IMR-90 (cell line): ENCODE results near the gene KCP. TPM values are rescaled to one million over a fixed set of nuclear protein-coding genes. Genes with fewer than 3 reads are reported as not detected.

Experiments
- ATAC-seq: fragments of 200-7000 bp; cut with Tn5 transposase; 2 replicates; pipeline ENCODE4 v1.9.1; 2020; ENCODE audit warnings: low read depth, mild to moderate bottlenecking, moderate library complexity
- BruUV-seq: library from RNA; stranded (reverse); fragments of 400-500 nt; replicated peaks from 2 replicates; lab custom pipeline; 2021; lab: Mats Ljungman, UMichigan
- CTCF ChIA-PET: fragments of 300-600 bp; formaldehyde crosslinking; extraction: SDS; loops from one replicate; lab custom pipeline; 2021; ENCODE audit warnings: antibody characterized with exemption; lab: Yijun Ruan, JAX
- POLR2A ChIA-PET: fragments of 300-600 bp; sonication (Branson Sonifier 250); formaldehyde crosslinking; loops from one replicate; lab custom pipeline; 2022; ENCODE audit warnings: antibody characterized with exemption; ENCODE audit not compliant: unreplicated experiment; lab: Charles Lee
- DNase-seq: peaks from one replicate; pipeline ENCODE4 v3.0.0; 2013
- H2AFZ ChIP-seq: replicated peaks from 2 replicates; pipeline ENCODE3; 2013; ENCODE audit warnings: low read length, mild to moderate bottlenecking; ENCODE audit not compliant: poor library complexity
- H2AK5ac ChIP-seq: 2 replicates; pipeline ENCODE4 v1.6.1; 2013; ENCODE audit warnings: low read depth, low read length, inconsistent platforms
- H2AK9ac ChIP-seq: replicated peaks from 2 replicates; pipeline ENCODE3; 2013; ENCODE audit warnings: mild to moderate bottlenecking, low read depth, low read length, moderate library complexity; ENCODE audit not compliant: poor library complexity
- H2BK120ac ChIP-seq: 2 replicates; pipeline ENCODE4 v1.6.1; 2013; ENCODE audit warnings: low read depth, low read length, inconsistent platforms
- H2BK15ac ChIP-seq: 3 replicates; pipeline ENCODE4 v1.6.1; 2013; ENCODE audit warnings: low read depth, low read length, inconsistent platforms
- H2BK20ac ChIP-seq: 2 replicates; pipeline ENCODE4 v1.6.1; 2013; ENCODE audit warnings: low read depth, mild to moderate bottlenecking, inconsistent platforms, low read length, moderate library complexity
- H2BK5ac ChIP-seq: 2 replicates; pipeline ENCODE4 v1.6.1; 2013; ENCODE audit warnings: mild to moderate bottlenecking, low read depth, low read length, inconsistent platforms; ENCODE audit not compliant: poor library complexity, severe bottlenecking
- H3K14ac ChIP-seq: replicated peaks from 2 replicates; pipeline ENCODE4 v1.6.1; 2013; ENCODE audit warnings: low read depth, low read length, inconsistent platforms
- H3K18ac ChIP-seq: 2 replicates; pipeline ENCODE4 v1.6.1; 2013; ENCODE audit warnings: low read depth, low read length, control low read depth
- H3K23ac ChIP-seq: 2 replicates; pipeline ENCODE4 v1.6.1; 2013; ENCODE audit warnings: low read depth, low read length, inconsistent platforms
- H3K27ac ChIP-seq: 2 replicates; pipeline ENCODE4 v1.5.1; 2013; ENCODE audit warnings: mild to moderate bottlenecking, control low read depth, low read length; ENCODE audit not compliant: insufficient read depth
- H3K27me3 ChIP-seq: 2 replicates; pipeline ENCODE4 v1.6.1; 2013; ENCODE audit warnings: low read length; ENCODE audit not compliant: control insufficient read depth, insufficient read depth
- H3K36me3 ChIP-seq: 2 replicates; pipeline ENCODE4 v1.6.1; 2013; ENCODE audit warnings: low read length, mixed read lengths; ENCODE audit not compliant: control insufficient read depth, insufficient read depth
- H3K4ac ChIP-seq: 2 replicates; pipeline ENCODE4 v1.6.1; 2013; ENCODE audit warnings: low read depth, low read length, inconsistent platforms
- H3K4me1 ChIP-seq: 2 replicates; pipeline ENCODE4 v1.6.1; 2013; ENCODE audit warnings: low read length, mixed read lengths; ENCODE audit not compliant: control insufficient read depth, insufficient read depth
- H3K4me2 ChIP-seq: 2 replicates; pipeline ENCODE4 v1.6.1; 2013; ENCODE audit warnings: low read depth, mild to moderate bottlenecking, control low read depth, low read length, moderate library complexity
- H3K4me3 ChIP-seq: 2 replicates; pipeline ENCODE4 v1.5.1; 2013; ENCODE audit warnings: low read depth, mild to moderate bottlenecking, control low read depth, low read length, moderate library complexity; ENCODE audit not compliant: insufficient read depth
- H3K56ac ChIP-seq: 2 replicates; pipeline ENCODE4 v1.6.1; 2013; ENCODE audit warnings: low read length, inconsistent platforms; ENCODE audit not compliant: insufficient read depth; ENCODE audit errors: extremely low read depth
- H3K79me1 ChIP-seq, 2 experiments: 2 replicates each; pipeline ENCODE4 v1.6.1; 2013; ENCODE audit warnings: low read length in 2 of 2, inconsistent platforms in 1 of 2, low read depth in 1 of 2
- H3K9ac ChIP-seq: 2 replicates; pipeline ENCODE4 v1.6.1; 2013; ENCODE audit warnings: low read depth, low read length, control low read depth
- H3K9me1 ChIP-seq: 2 replicates; pipeline ENCODE4 v1.6.1; 2013; ENCODE audit warnings: low read length, inconsistent platforms; ENCODE audit not compliant: insufficient read depth
- H3K9me3 ChIP-seq: 2 replicates; pipeline ENCODE4 v1.6.1; 2013; ENCODE audit warnings: low read length; ENCODE audit not compliant: control insufficient read depth, insufficient read depth
- H4K20me1 ChIP-seq: 2 replicates; pipeline ENCODE4 v1.6.1; 2013; ENCODE audit warnings: low read length, inconsistent platforms; ENCODE audit not compliant: insufficient read depth
- H4K5ac ChIP-seq: 2 replicates; pipeline ENCODE4 v1.6.1; 2013; ENCODE audit warnings: mild to moderate bottlenecking, low read depth, low read length, control low read depth
- H4K8ac ChIP-seq, 2 experiments: 2 replicates each; pipeline ENCODE4 v1.6.1; 2013; ENCODE audit warnings: low read depth in 2 of 2, low read length in 2 of 2, control low read depth in 1 of 2, inconsistent platforms in 1 of 2
- H4K91ac ChIP-seq: 2 replicates; pipeline ENCODE4 v1.6.1; 2013; ENCODE audit warnings: low read depth, low read length, inconsistent platforms; ENCODE audit not compliant: insufficient read depth
- CTCF ChIP-seq: conservative IDR thresholded peaks from 2 replicates; pipeline ENCODE4 v1.5.1; 2012; ENCODE audit warnings: mild to moderate bottlenecking, low read depth, low read length, improper control_type of control experiment
- MAFK ChIP-seq: IDR thresholded peaks from 2 replicates; pipeline ENCODE4 v1.6.1; 2012; ENCODE audit warnings: low read depth, low read length, improper control_type of control experiment
- MAZ ChIP-seq: IDR thresholded peaks from 2 replicates; pipeline ENCODE4 v1.6.1; 2012; ENCODE audit warnings: low read depth, mild to moderate bottlenecking, low read length, improper control_type of control experiment, moderate library complexity, borderline replicate concordance
- RAD21 ChIP-seq: IDR thresholded peaks from 2 replicates; pipeline ENCODE4 v1.6.1; 2012; ENCODE audit warnings: low read length, improper control_type of control experiment
- SMC3 ChIP-seq: fragments of 150-350 bp; IDR thresholded peaks from 2 replicates; pipeline ENCODE4 v1.6.1; 2016; ENCODE audit warnings: low read depth, mild to moderate bottlenecking, antibody characterized with exemption, low read length, moderate library complexity
- WGBS, 2 experiments: methylation state at CpG; one replicate each; pipeline versions ENCODE4 v1.1.5 to v1.1.7; 2013; ENCODE audit warnings: missing lambda C conversion rate in 2 of 2; ENCODE audit not compliant: insufficient read length in 1 of 2; ENCODE audit errors: extremely low coverage in 2 of 2; 5-methylcytosine and 5-hydroxymethylcytosine counted together
- dilution Hi-C: fragments of 300-500 bp; cut with HindIII; formaldehyde crosslinking; loops from one replicate; pipeline ENCODE4 v1.14.3; 2018; ENCODE audit warnings: low sequenced_read_pairs; ENCODE audit not compliant: unreplicated experiment
- in situ Hi-C: fragments of 300-500 bp; cut with MboI; formaldehyde crosslinking; loops from 3 replicates; pipeline ENCODE4 v1.14.3; 2019; ENCODE audit warnings: low sequenced_read_pairs, inconsistent platforms, mixed read lengths
- intact Hi-C: fragments of 100-400 bp; cut with micrococcal nuclease; formaldehyde crosslinking; loops from 2 replicates; pipeline ENCODE4 v1.10.0; 2022
- polyA plus RNA-seq, 3 experiments: library from polyadenylated mRNA; depleted of rRNA; stranded (reverse); fragments of >200 nt; gene quantifications; 2 replicates each; pipeline ENCODE4 v1.2.3, GENCODE V29; 2012; ENCODE audit warnings: low replicate concordance in 1 of 3
- total RNA-seq: library from RNA; depleted of rRNA; stranded (reverse); fragments of >200 nt; gene quantifications from 2 replicates; pipeline ENCODE4 v1.2.3, GENCODE V29; 2012

The KCP gene
- total and polyA plus RNA-seq, 2 of the 4 experiments (the other 2 are of a cell fraction), result 0.03 TPM; not detected in 1

GRCh38 chr7:128883622-128884448, 26.7 kb downstream of the KCP start:
- ChIA-PET POLR2A (no interaction called here), CTCF (interaction anchor here (1.1 to 1.5 kb wide), 5 partner anchors 14 to 57 kb away, joined by 3 to 6 read pairs (median 4); partner anchors contain the start of gene KCP)
- Histone ChIP-seq H3K4me3 (no peak overlapping the region), H3K9me1 (no peaks in the 10 kb centered on the region), H2AFZ (peak overlapping the region; percentile 37), H3K27me3 (peaks cover 7% of the 10 kb centered on the region; the same call in 1 of the 2 replicates), H4K91ac (no peak overlapping the region), H3K23ac (no peak overlapping the region), H3K56ac (no peak overlapping the region), H3K18ac (no peak overlapping the region), H4K8ac (no peak overlapping the region), H3K14ac (no peak overlapping the region), H2BK15ac (no peak overlapping the region), H2AK9ac (no peak overlapping the region), H2BK5ac (no peak overlapping the region), H2BK20ac (no peak overlapping the region), H3K4me1 (no peaks in the 10 kb centered on the region), H2AK5ac (no peak overlapping the region), H3K79me1 (no peaks in the 10 kb centered on the region), H4K20me1 (peaks cover 4% of the 10 kb centered on the region; the same call in 1 of the 2 replicates), H3K36me3 (no peaks in the 10 kb centered on the region), H3K27ac (no peak overlapping the region), H3K4me2 (no peak overlapping the region), H3K9ac (no peak overlapping the region), H2BK120ac (no peak overlapping the region), H3K4ac (no peak overlapping the region), H4K5ac (no peak overlapping the region), H3K9me3 (no peaks in the 10 kb centered on the region)
- dilution Hi-C loops (no loop called here), in situ Hi-C loops (loop anchor here (5.0 to 25.0 kb wide), 2 partner anchors 277 to 422 kb away; partner anchors contain the start of gene HILPDA), intact Hi-C loops (loop anchor here (5.0 kb wide), 3 partner anchors 272 to 457 kb away; partner anchors contain the start of gene METTL2B)
- WGBS, 2 experiments, result 53% methylated on average over 6 of the region's 19 CpGs; no CpG with 5 or more reads in 1 of the 2 experiments
- TF ChIP-seq CTCF (peak; percentile 87), MAFK (no peak), SMC3 (peak; percentile 72), MAZ (peak; percentile 39; the same call in 1 of the 2 replicates), RAD21 (peak; percentile 73)
- DNase-seq (peak; percentile 54), ATAC-seq (peak; percentile 79)
- BruUV-seq, result no TSS peak
